ENCODE measurements around the gene CABCOCO1.

Gene CABCOCO1

GRCh38 chr10:61812920-61813319, 150.2 kb downstream of the CABCOCO1 start:
- DNase-seq (ENCODE audit: low read depth, low spot score) = no peak

DNA sequence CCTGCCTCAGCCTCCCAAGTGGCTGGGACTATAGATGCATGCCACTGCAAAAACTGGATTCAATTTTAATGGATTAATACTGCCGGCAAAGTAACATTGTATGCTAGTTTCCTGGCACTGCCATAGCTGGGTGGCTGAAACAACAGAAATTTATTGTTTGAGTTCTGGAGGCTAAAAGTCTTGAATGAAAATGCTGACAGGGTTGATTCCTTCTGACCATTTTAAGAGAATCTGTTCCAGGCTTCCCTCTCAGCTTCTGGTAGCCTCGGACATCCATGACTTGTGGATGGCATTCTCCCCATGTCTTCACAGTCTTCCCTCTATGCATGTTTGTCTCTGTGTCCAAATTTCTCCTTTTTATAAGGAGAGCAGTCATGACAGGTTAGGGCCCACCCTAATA, 151.4 kb downstream of the CABCOCO1 start:
- no peak for DNase-seq (ENCODE audit: low read depth, low spot score)

GRCh38 chr10:61815496-61815895, 152.8 kb downstream of the CABCOCO1 start:
- DNase-seq (ENCODE audit: low read depth, low spot score) = no peak

All from ELF-1 (cell line).